H1 (cell line): ENCODE data around the gene ENKUR. TPM values are rescaled to one million over a fixed set of nuclear protein-coding genes. Genes with fewer than 3 reads are reported as not detected.

Experiments
- CTCF ChIA-PET: fragments of 300-600 bp; sonication (Branson Sonifier 250); formaldehyde crosslinking; loops from one replicate; lab custom pipeline; 2021; ENCODE audit not compliant: partially characterized antibody; lab: Charles Lee
- POLR2A ChIA-PET: fragments of 300-600 bp; sonication (Branson Sonifier 250); formaldehyde crosslinking; loops from one replicate; lab custom pipeline; 2021; ENCODE audit warnings: inconsistent platforms; ENCODE audit not compliant: partially characterized antibody; lab: Charles Lee
- DNase-seq, 2 experiments: peaks; one replicate each; pipeline versions ENCODE4 v3.0.0 to v3.0.0-alpha.2; 2010 to 2022; ENCODE audit warnings: low spot score in 2 of 2, low read depth in 1 of 2, mixed read lengths in 1 of 2
- FAIRE-seq: peaks from 2 replicates; lab custom pipeline; 2011; peaks lifted over from hg19 to GRCh38; lab: Jason Lieb, UNC
- H2AFZ ChIP-seq: 2 replicates; pipeline ENCODE4 v1.8.1; 2012; ENCODE audit warnings: low read length, inconsistent platforms
- H2AK5ac ChIP-seq: 2 replicates; pipeline ENCODE4 v1.6.1; 2013; ENCODE audit warnings: low read depth, low read length
- H2BK120ac ChIP-seq: replicated peaks from 2 replicates; pipeline ENCODE3; 2013; ENCODE audit warnings: low read depth, low read length, inconsistent platforms
- H2BK12ac ChIP-seq: 2 replicates; pipeline ENCODE4 v1.6.1; 2013; ENCODE audit warnings: low read depth, low read length
- H2BK15ac ChIP-seq: 2 replicates; pipeline ENCODE4 v1.6.1; 2013; ENCODE audit warnings: low read length
- H2BK20ac ChIP-seq: 2 replicates; pipeline ENCODE4 v1.6.1; 2013; ENCODE audit warnings: low read length
- H2BK5ac ChIP-seq: 2 replicates; pipeline ENCODE4 v1.6.1; 2013; ENCODE audit warnings: low read depth, low read length
- H3K14ac ChIP-seq: 2 replicates; pipeline ENCODE4 v1.6.1; 2013; ENCODE audit warnings: inconsistent platforms; ENCODE audit not compliant: insufficient read length
- H3K18ac ChIP-seq: 2 replicates; pipeline ENCODE4 v1.6.1; 2013; ENCODE audit warnings: low read length; ENCODE audit errors: extremely low read depth
- H3K23ac ChIP-seq: 2 replicates; pipeline ENCODE4 v1.6.1; 2013; ENCODE audit warnings: inconsistent platforms; ENCODE audit not compliant: insufficient read length
- H3K23me2 ChIP-seq: 2 replicates; pipeline ENCODE4 v1.6.1; 2013; ENCODE audit warnings: low read depth, low read length
- H3K27ac ChIP-seq: 2 replicates; pipeline ENCODE4 v1.6.1; 2011; ENCODE audit warnings: low read depth, low read length, inconsistent platforms
- H3K27me3 ChIP-seq, 4 experiments: replicated peaks in 1 of 4; 1 replicate in 1 of 4; 2 replicates in 3 of 4; pipeline versions ENCODE4 v1.6.1 to v1.8.1; 2011 to 2013; ENCODE audit warnings: low read length in 3 of 4, mild to moderate bottlenecking in 3 of 4, inconsistent platforms in 2 of 4, mixed read lengths in 2 of 4, moderate library complexity in 1 of 4; ENCODE audit not compliant: control insufficient read depth in 3 of 4, insufficient read depth in 3 of 4; ENCODE audit errors: extremely low read depth in 1 of 4
- H3K36me3 ChIP-seq, 4 experiments: 2 replicates each; pipeline versions ENCODE4 v1.6.1 to v1.8.1; 2011 to 2013; ENCODE audit warnings: mild to moderate bottlenecking in 4 of 4, low read length in 3 of 4, moderate library complexity in 2 of 4, control low read depth in 1 of 4, inconsistent platforms in 1 of 4; ENCODE audit not compliant: insufficient read depth in 4 of 4, control insufficient read depth in 2 of 4
- H3K4ac ChIP-seq: replicated peaks from 2 replicates; pipeline ENCODE3; 2013; ENCODE audit warnings: low read length, low read depth, mixed read lengths, inconsistent platforms; ENCODE audit not compliant: insufficient read length
- H3K4me1 ChIP-seq, 4 experiments: replicated peaks in 1 of 4; 1 replicate in 1 of 4; 2 replicates in 3 of 4; pipeline versions ENCODE4 v1.6.1 to v1.8.1; 2011 to 2013; ENCODE audit warnings: low read length in 3 of 4, inconsistent platforms in 2 of 4, mixed read lengths in 1 of 4; ENCODE audit not compliant: insufficient read depth in 4 of 4, control insufficient read depth in 3 of 4
- H3K4me2 ChIP-seq, 2 experiments: 2 replicates each; pipeline versions ENCODE4 v1.6.1 to v1.8.1; 2011 to 2013; ENCODE audit warnings: low read depth in 2 of 2, low read length in 2 of 2, control low read depth in 1 of 2, inconsistent platforms in 1 of 2, mild to moderate bottlenecking in 1 of 2; ENCODE audit not compliant: insufficient read depth in 1 of 2
- H3K4me3 ChIP-seq, 4 experiments: fragments of 200-600, 300-600 bp in 1 of 4; sonication (generic), shearing (Covaris generic), sonication (Bioruptor Twin) in 1 of 4; 2 replicates each; pipeline versions ENCODE4 v1.5.1 to v1.8.1; 2011 to 2016; ENCODE audit warnings: low read length in 4 of 4, low read depth in 3 of 4, control low read depth in 2 of 4, inconsistent platforms in 2 of 4, mild to moderate bottlenecking in 2 of 4, mixed read lengths in 1 of 4, moderate library complexity in 1 of 4; ENCODE audit not compliant: insufficient read depth in 2 of 4; ENCODE audit errors: extremely low read depth in 1 of 4
- H3K56ac ChIP-seq: replicated peaks from 2 replicates; pipeline ENCODE3; 2013; ENCODE audit warnings: low read depth, mild to moderate bottlenecking, mixed read lengths, low read length, inconsistent platforms; ENCODE audit not compliant: insufficient read length
- H3K79me1 ChIP-seq: 2 replicates; pipeline ENCODE4 v1.6.1; 2013; ENCODE audit warnings: low read depth, low read length, control low read depth
- H3K79me2 ChIP-seq, 2 experiments: 2 replicates each; pipeline versions ENCODE4 v1.6.1 to v1.8.1; 2012 to 2013; ENCODE audit warnings: low read length in 2 of 2, mild to moderate bottlenecking in 2 of 2, inconsistent platforms in 1 of 2; ENCODE audit not compliant: insufficient read depth in 2 of 2, control insufficient read depth in 1 of 2
- H3K9ac ChIP-seq, 4 experiments: replicated peaks in 1 of 4; 1 replicate in 1 of 4; 2 replicates in 3 of 4; pipeline versions ENCODE4 v1.6.1 to v1.8.1; 2011 to 2013; ENCODE audit warnings: low read depth in 3 of 4, low read length in 3 of 4, control low read depth in 2 of 4, mild to moderate bottlenecking in 2 of 4, moderate library complexity in 2 of 4, inconsistent platforms in 1 of 4; ENCODE audit errors: extremely low read depth in 1 of 4
- H3K9me3 ChIP-seq, 2 experiments: 2 replicates each; pipeline versions ENCODE4 v1.6.1 to v1.8.1; 2012 to 2013; ENCODE audit warnings: mild to moderate bottlenecking in 2 of 2, moderate library complexity in 2 of 2, control low read depth in 1 of 2, inconsistent platforms in 1 of 2, low read depth in 1 of 2, low read length in 1 of 2, mixed read lengths in 1 of 2; ENCODE audit not compliant: insufficient read depth in 2 of 2
- H4K20me1 ChIP-seq, 2 experiments: replicated peaks in 1 of 2; 2 replicates each; pipeline versions ENCODE3 to v1.8.1; 2011 to 2013; ENCODE audit warnings: inconsistent platforms in 2 of 2, low read length in 2 of 2, mild to moderate bottlenecking in 1 of 2; ENCODE audit not compliant: insufficient read depth in 2 of 2, control insufficient read depth in 1 of 2
- H4K5ac ChIP-seq: 2 replicates; pipeline ENCODE4 v1.6.1; 2013; ENCODE audit warnings: low read length, low read depth, mixed read lengths, inconsistent platforms; ENCODE audit not compliant: insufficient read length
- H4K8ac ChIP-seq: 2 replicates; pipeline ENCODE4 v1.8.0; 2013; ENCODE audit warnings: mild to moderate bottlenecking, moderate library complexity, low read length, inconsistent platforms; ENCODE audit not compliant: insufficient read depth; ENCODE audit errors: extremely low read depth
- H4K91ac ChIP-seq: replicated peaks from 2 replicates; pipeline ENCODE3; 2013; ENCODE audit warnings: low read length, mixed read lengths, inconsistent platforms; ENCODE audit not compliant: insufficient read length
- ASH2L ChIP-seq: fragments of 200-600, 300-600 bp; sonication (generic); IDR thresholded peaks from one replicate; pipeline ENCODE4 v1.7.1; 2017; ENCODE audit warnings: low read length
- CTBP2 ChIP-seq: IDR thresholded peaks from 2 replicates; pipeline ENCODE4 v1.7.0; 2011; ENCODE audit warnings: borderline replicate concordance, mild to moderate bottlenecking, moderate library complexity, mixed read lengths, low read length; ENCODE audit not compliant: insufficient read depth, insufficient read length
- FOSL1 ChIP-seq: IDR thresholded peaks from 2 replicates; pipeline ENCODE4 v1.6.1; 2011; ENCODE audit warnings: mild to moderate bottlenecking, low read depth, low read length, moderate library complexity; ENCODE audit not compliant: insufficient read depth
- POLR2AphosphoS5 ChIP-seq: IDR thresholded peaks from 2 replicates; pipeline ENCODE4 v1.6.1; 2011; ENCODE audit warnings: low read depth, low read length
- RFX5 ChIP-seq: IDR thresholded peaks from 2 replicates; pipeline ENCODE4 v1.6.1; 2011; ENCODE audit warnings: low read depth, low read length, improper control_type of control experiment, borderline replicate concordance
- SIRT6 ChIP-seq: IDR thresholded peaks from one replicate; pipeline ENCODE4 v1.7.1; 2012; ENCODE audit warnings: low read length, inconsistent platforms
- TAF1 ChIP-seq: IDR thresholded peaks from 2 replicates; pipeline ENCODE4 v1.6.1; 2011; ENCODE audit warnings: mild to moderate bottlenecking, low read depth, low read length
- TCF12 ChIP-seq: IDR thresholded peaks from 2 replicates; pipeline ENCODE4 v1.6.1; 2011; ENCODE audit warnings: low read depth, mild to moderate bottlenecking, low read length
- USF2 ChIP-seq: IDR thresholded peaks from 2 replicates; pipeline ENCODE4 v1.6.1; 2011; ENCODE audit warnings: low read length, improper control_type of control experiment
- WGBS, 2 experiments: shearing (Covaris generic) in 1 of 2; methylation state at CpG; one replicate each; pipeline versions ENCODE4 v1.1.6 to v1.1.7; 2013 to 2015; ENCODE audit warnings: low lambda C conversion rate in 2 of 2, mixed read lengths in 2 of 2, inconsistent platforms in 1 of 2, low coverage in 1 of 2, missing lambda C conversion rate in 1 of 2; ENCODE audit not compliant: insufficient replicate concordance in 2 of 2, insufficient coverage in 1 of 2, insufficient read length in 1 of 2; ENCODE audit errors: extremely low coverage in 1 of 2, missing lambda C conversion rate in 1 of 2; 5-methylcytosine and 5-hydroxymethylcytosine counted together
- polyA plus RNA-seq, 7 experiments: library from polyadenylated mRNA; depleted of rRNA in 3 of 7; stranded (reverse) in 5 of 7; unstranded in 2 of 7; fragments of >200 nt in 5 of 7; fragments of 200-250 nt in 2 of 7; gene quantifications; 1 replicate in 5 of 7; 2 replicates in 1 of 7; 4 replicates in 1 of 7; pipeline versions ENCODE4 v1.2.1 to v1.2.3, GENCODE V29; 2011 to 2013; ENCODE audit warnings: missing spikeins in 2 of 7, mixed read lengths in 2 of 7
- total RNA-seq: library from RNA; stranded (reverse); fragmentation: NEBNext Ultra II Directional; extraction: Animal tissue kit (Norgen Biotek cat#: 25700); gene quantifications from 2 replicates; pipeline ENCODE4 v1.2.1, GENCODE V29; 2021

ENKUR gene
- total and polyA plus RNA-seq, 2 of the 8 experiments (the other 6 are each of a cell fraction or from before 2014, with no cell fraction given): not detected

- no peak overlapping the region for H2BK5ac ChIP-seq
- no peaks in the 10 kb centered on the region for H3K23me2 ChIP-seq
- FAIRE-seq: no peak
- H2BK20ac ChIP-seq: no peak overlapping the region
- H3K4ac ChIP-seq: no peak overlapping the region
- H3K27ac ChIP-seq: no peak overlapping the region
- no peak overlapping the region for H4K5ac ChIP-seq
- H4K91ac ChIP-seq: no peak overlapping the region
- H3K4me1 ChIP-seq: no peaks in the 10 kb centered on the region
- H3K4me3 ChIP-seq: no peak overlapping the region
- no peak overlapping the region for H3K23ac ChIP-seq
- no peaks in the 10 kb centered on the region for H3K36me3 ChIP-seq
- H3K79me1 ChIP-seq: no peaks in the 10 kb centered on the region
- POLR2A ChIA-PET: no interaction called here
- H3K27me3 ChIP-seq: no peaks in the 10 kb centered on the region
- no peak overlapping the region for H2AK5ac ChIP-seq
- H4K8ac ChIP-seq: no peak overlapping the region
- no peak overlapping the region for H3K9ac ChIP-seq
- no peak overlapping the region for H3K14ac ChIP-seq
- 92% methylated on average over 5 of the region's 5 CpGs; no CpG with 5 or more reads in 1 of the 2 experiments for WGBS, 2 experiments
- no peaks in the 10 kb centered on the region for H4K20me1 ChIP-seq
- no peaks in the 10 kb centered on the region for H3K79me2 ChIP-seq
- CTCF ChIA-PET: no interaction called here
- no peak for DNase-seq
- no peaks in the 10 kb centered on the region for H3K9me3 ChIP-seq
- H3K4me2 ChIP-seq: no peak overlapping the region
- H2BK12ac ChIP-seq: no peak overlapping the region
- no peak overlapping the region for H2AFZ ChIP-seq
- no peak overlapping the region for H2BK15ac ChIP-seq
- TF ChIP-seq FOSL1 (no peak), TCF12 (no peak), SIRT6 (no peak), ASH2L (no peak), RFX5 (no peak), USF2 (no peak), POLR2AphosphoS5 (no peak), TAF1 (no peak), CTBP2 (no peak)
- TF ChIP-seq, all 59 proteins: peak for 0
- Histone ChIP-seq H3K56ac (no peak overlapping the region), H3K18ac (no peak overlapping the region), H2BK120ac (no peak overlapping the region)
Observed at GRCh38 chr10:25048450-25048849, 32.5 kb upstream of the ENKUR start.
